Renal cortex interstitium (tissue), 11 donors: Measurements from ENCODE around the gene FMNL2. TPM values are rescaled to one million over a fixed set of nuclear protein-coding genes. Genes with fewer than 3 reads are reported as not detected.

Source experiments
- DNase-seq, 11 donors: peaks; one replicate each; pipeline ENCODE4 v3.0.0-alpha.2; 2013; ENCODE audit warnings: low read depth in 9 of 11, low spot score in 4 of 11; ENCODE audit errors: extremely low read depth in 1 of 11
- polyA plus RNA-seq, 3 donors: library from polyadenylated mRNA; unstranded; fragments of 120-200 nt; gene quantifications; one replicate each; pipeline ENCODE4 v1.2.1, GENCODE V29; 2013; ENCODE audit not compliant: insufficient read length in 3 of 3

FMNL2 gene
- polyA plus RNA-seq, 3 donors = 97.2 to 118 (median 110) TPM

DNA sequence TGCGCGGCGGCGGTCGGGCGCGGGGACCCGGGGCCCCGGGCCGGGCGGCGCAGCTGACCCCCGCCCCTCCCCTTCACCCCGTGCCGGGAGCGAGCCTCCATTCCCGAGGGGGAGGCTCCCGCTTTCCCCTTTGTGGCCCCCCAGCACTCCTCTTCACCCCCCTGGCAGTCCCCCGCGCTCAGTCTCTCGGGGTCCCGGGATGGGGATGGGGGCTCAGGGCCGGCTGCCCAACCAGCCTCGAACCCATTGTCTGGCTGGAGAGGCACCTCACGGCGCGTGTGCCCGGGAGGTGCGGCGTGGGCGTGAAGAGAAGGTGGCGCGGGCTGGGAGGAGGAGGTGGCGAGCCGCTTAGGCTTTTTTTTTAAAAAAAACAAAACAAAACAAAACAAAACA, 748 bp downstream of the FMNL2 start:
- peak in 3 of 11 donors; percentile 4 to 32 (median 15) for DNase-seq

GRCh38 chr2:152336119-152336853, 1.3 kb downstream of the FMNL2 start:
- peak in 10 of 11 donors; percentile 21 to 58 (median 34) for DNase-seq

DNA sequence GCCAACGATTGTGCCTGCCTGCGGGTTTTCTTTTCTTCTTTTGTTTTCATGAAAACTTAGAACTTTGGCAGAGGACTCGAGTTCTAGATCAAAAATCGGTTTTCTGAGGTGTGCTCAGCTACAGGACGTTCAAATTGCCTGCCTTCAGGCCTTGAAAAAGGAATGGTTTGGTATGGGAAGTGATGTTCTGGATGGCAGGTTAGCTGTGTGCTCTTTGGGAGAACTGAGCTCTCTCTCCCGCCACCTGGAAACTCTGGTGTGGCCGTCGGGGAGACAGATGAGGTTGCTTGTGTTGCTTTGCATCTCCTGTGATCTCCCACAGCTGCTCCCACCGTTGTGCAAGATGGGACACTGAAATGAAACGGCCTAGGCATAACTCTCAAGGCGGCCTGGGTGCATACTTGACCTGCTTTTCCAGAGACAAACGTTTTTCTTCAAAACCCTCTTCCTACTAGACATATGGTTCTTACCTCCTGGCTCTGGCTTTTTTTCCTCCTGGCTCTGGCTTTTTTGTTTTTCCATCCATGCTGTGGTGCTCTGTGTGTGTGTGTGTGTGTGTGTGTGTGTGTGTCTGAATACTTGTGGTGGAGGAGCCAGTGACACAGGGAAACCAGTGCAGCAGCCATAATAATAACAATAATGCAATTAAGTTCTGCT, 2.0 kb downstream of the FMNL2 start:
- DNase-seq = peak in 10 of 11 donors; percentile 13 to 33 (median 22)

- no peak for DNase-seq
Observed at GRCh38 chr2:152337511-152337903, 2.5 kb downstream of the FMNL2 start.

DNA sequence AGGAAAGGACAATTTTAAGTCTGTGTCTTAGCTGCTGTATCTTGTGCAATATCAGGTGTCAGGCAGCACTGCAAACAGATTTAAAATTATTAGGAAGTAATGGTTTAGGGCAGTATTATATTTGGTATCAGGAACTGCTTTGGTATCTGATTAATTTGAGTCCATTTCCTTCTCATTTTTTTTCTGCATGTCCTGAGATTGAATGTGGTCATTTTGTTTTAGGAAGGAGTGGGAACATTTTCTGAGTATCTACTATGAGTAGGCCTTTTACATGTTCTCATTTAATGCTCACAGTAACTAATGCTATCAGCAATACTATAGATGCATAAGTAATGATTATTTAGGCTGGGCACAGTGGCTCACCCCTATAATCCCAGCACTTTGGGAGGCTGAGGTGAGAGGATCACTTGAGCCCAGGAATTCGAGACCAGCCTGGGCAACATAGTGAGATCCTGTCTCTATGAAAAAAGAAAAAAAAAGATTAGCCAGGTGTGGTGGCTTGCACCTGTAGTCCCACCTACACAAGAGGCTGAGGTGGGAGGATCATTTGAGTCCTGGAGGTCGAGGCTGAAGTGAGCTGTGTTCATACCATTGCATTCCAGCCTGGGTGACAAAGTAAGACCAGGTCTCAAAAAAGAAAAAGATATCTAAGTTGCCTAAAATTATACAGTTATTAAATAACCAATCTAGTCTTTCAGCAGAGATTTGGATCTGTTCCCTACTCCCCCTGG, 4.7 kb downstream of the FMNL2 start:
- DNase-seq = no peak

DNA sequence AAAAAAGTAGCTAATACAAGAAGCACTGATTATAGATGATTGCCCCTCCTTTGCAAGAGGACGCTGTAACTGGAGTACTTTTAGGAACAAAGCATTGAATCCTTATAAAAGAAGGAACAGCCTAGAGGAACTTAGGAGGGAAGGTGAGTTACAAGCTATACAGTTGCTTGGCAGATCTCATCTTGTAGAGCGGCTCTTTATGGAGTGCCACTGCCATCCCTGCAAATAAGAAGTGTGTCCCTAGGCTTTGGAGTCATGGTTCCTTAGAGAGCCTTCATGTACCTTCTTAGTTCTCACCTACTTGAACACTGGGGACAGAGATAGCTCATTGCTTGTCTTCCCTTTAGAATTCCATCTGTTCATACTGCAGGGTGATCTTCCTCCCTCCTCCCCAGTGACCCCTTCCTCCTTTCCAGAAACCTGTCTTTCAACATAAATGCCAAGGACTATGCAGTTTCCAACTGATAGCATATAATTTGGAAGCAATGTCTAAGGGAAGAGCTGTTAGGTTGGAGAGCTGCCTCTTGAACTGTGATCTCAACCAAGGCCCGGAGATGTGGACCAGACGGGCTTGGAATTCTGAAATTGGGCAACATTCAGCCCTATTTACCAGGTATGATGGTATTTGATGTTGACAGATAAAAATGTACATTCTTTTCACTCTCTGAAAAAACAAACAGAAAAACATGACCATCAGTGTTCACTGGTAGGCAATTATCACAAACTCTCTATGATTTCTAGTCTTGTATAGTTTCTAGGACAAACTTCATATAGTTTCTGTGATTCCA, 7.5 kb downstream of the FMNL2 start:
- DNase-seq = no peak

GRCh38 chr2:152343426-152343825, 8.5 kb downstream of the FMNL2 start:
- no peak for DNase-seq

DNA sequence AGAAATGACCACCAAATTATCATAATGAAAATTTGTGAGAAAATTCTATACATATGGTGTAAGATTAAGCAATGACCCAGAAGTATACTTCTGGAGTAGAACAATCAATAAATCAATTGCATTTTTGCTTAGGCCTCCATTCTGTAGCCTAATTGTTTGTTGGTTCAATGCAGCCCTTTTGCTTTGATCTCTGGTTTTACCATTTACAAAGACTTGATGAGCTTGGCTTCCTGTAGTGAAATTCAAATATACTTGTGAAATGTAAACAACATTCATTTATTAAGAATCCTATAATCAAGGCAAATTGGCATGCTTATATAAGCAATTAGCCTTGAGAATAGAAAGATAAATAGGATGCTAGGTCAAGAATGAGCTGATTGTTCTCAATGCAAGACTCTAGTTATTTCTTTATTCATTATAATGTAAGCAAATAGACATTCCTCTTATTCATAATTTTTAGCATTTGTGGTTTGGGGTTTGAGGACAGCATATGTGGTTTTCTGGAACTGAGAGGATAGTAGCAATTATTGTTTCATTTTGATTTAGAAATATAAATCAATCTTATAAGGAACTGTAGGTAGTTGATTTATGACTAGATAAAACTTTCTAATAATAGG, 9.7 kb downstream of the FMNL2 start:
- no peak for DNase-seq

- DNase-seq = no peak
Observed at GRCh38 chr2:152347076-152347475, 12.1 kb downstream of the FMNL2 start.

DNA sequence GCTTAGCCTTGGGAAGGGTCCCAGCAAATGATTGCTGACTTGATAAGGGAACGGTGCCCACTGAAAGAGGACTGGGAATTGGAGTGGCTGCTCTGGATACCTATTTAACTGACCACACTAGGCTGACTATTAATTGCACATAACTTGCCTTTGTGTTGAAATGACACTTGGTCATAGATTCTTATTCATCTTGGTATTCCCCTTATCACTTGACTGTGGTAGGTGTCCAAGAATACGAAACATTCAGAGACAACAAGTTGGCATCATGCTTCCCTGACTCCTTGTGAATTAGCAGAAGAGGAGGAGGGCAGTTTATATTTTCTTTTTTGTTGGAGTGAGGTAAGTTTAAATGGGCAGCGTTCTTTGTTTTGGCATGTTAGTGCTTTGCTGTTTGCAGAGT, 13.4 kb downstream of the FMNL2 start:
- no peak for DNase-seq

- DNase-seq = no peak
Observed at GRCh38 chr2:152349416-152349815, 14.4 kb downstream of the FMNL2 start.

- no peak for DNase-seq
Observed at GRCh38 chr2:152350155-152350679, 15.2 kb downstream of the FMNL2 start.

GRCh38 chr2:152352616-152353015, 17.6 kb downstream of the FMNL2 start:
- DNase-seq = no peak

DNA sequence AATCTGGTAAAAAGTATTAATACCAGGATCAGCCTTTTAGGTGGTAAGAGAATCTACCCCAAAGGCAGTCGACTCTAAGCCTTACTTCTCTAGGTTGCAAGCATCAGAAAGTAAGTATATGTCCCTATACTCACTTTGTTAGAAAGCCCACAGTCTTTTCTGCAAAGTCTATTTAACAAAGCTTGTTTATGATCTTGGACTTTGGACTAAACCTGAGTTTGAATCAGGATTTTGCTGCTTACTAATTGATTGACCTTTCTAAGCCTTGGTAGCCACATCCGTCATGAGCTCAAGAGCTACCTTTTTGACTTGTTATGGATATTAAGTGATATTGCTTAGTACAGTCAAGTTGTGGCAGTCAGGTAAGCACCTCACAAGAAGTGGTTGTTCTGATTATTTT, 18.4 kb downstream of the FMNL2 start:
- no peak for DNase-seq

GRCh38 chr2:152354069-152354755, 19.2 kb downstream of the FMNL2 start:
- no peak for DNase-seq

- DNase-seq = no peak
Observed at GRCh38 chr2:152354909-152355308, 19.9 kb downstream of the FMNL2 start.

DNA sequence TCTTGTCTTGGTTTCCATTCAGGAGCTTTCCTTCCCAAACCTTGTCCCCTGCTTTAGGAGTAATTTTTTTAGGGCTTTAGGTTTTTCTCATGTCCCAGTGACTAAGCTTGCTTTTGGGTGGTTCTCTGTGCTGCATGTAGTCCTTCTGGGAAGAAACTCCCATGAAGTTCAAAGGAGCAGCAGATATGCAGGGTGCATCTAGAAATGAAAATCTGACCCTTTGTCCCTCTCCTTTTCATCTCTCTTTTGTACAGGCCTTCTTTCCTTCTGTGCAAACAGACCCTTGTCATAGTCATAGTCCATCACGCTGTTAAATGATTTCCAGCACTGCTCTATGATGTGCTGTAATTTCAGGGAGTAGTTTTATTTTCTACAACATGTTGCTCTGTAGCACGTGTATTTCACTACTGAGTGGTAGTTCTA, 20.4 kb downstream of the FMNL2 start:
- DNase-seq = no peak
